Naive thymus-derived CD4-positive, alpha-beta T cell (primary cell): ENCODE results near the gene APCDD1L. TPM values are rescaled to one million over a fixed set of nuclear protein-coding genes. Genes with fewer than 3 reads are reported as not detected.

Experiments
- ATAC-seq: fragments of 150-1000 bp; cut with Tn5 transposase; 2 replicates; pipeline ENCODE4 v1.10.0; 2021; ENCODE audit warnings: mild to moderate bottlenecking, moderate library complexity
- CTCF ChIA-PET: fragments of 350-600 bp; sonication (Branson Sonifier 250); formaldehyde crosslinking; loops from one replicate; lab custom pipeline; 2021; ENCODE audit warnings: antibody characterized with exemption; lab: Charles Lee
- POLR2A ChIA-PET: fragments of 350-600 bp; sonication (Branson Sonifier 250); formaldehyde crosslinking; loops from one replicate; lab custom pipeline; 2021; ENCODE audit warnings: antibody characterized with exemption, inconsistent platforms; lab: Charles Lee
- DNase-seq, 9 donors: peaks; one replicate each; pipeline versions ENCODE4 v3.0.0 to v3.0.0-alpha.2; 2020 to 2022; ENCODE audit warnings: mixed read lengths in 1 of 9
- H3K27ac ChIP-seq: one replicate; pipeline ENCODE4 v1.7.0; 2013; ENCODE audit warnings: mild to moderate bottlenecking, low read depth, low read length, moderate library complexity
- H3K27me3 ChIP-seq, 2 donors: one replicate each; pipeline ENCODE4 v1.7.0; 2013; ENCODE audit warnings: low read length in 2 of 2, mild to moderate bottlenecking in 2 of 2, moderate library complexity in 2 of 2; ENCODE audit not compliant: control insufficient read depth in 2 of 2, insufficient read depth in 2 of 2
- H3K36me3 ChIP-seq, 3 experiments: 1 replicate in 2 of 3; 2 replicates in 1 of 3; pipeline ENCODE4 v1.7.0; 2013; ENCODE audit warnings: low read length in 3 of 3, mild to moderate bottlenecking in 3 of 3, moderate library complexity in 1 of 3; ENCODE audit not compliant: insufficient read depth in 3 of 3, control insufficient read depth in 2 of 3
- H3K4me1 ChIP-seq, 2 donors: one replicate each; pipeline ENCODE4 v1.7.0; 2013; ENCODE audit warnings: low read length in 2 of 2, mild to moderate bottlenecking in 2 of 2, moderate library complexity in 1 of 2; ENCODE audit not compliant: control insufficient read depth in 2 of 2, insufficient read depth in 2 of 2
- H3K4me3 ChIP-seq: 2 replicates; pipeline ENCODE4 v1.7.0; 2013; ENCODE audit warnings: mild to moderate bottlenecking, low read length
- H3K9me3 ChIP-seq, 3 experiments: 1 replicate in 2 of 3; 2 replicates in 1 of 3; pipeline ENCODE4 v1.7.0; 2013; ENCODE audit warnings: low read length in 3 of 3; ENCODE audit not compliant: control insufficient read depth in 2 of 3
- H3K27ac Mint-ChIP-seq, 9 donors: one replicate each; pipeline ENCODE4 v1.8.0; 2020 to 2022; ENCODE audit warnings: mixed read lengths in 9 of 9, mild to moderate bottlenecking in 8 of 9, moderate library complexity in 5 of 9, inconsistent platforms in 2 of 9
- H3K27me3 Mint-ChIP-seq, 5 donors: one replicate each; pipeline ENCODE4 v1.8.0; 2021 to 2022; ENCODE audit warnings: mixed read lengths in 5 of 5, mild to moderate bottlenecking in 1 of 5
- H3K36me3 Mint-ChIP-seq, 5 donors: one replicate each; pipeline ENCODE4 v1.8.0; 2020 to 2022; ENCODE audit warnings: mixed read lengths in 5 of 5, mild to moderate bottlenecking in 3 of 5, inconsistent platforms in 1 of 5
- H3K4me1 Mint-ChIP-seq, 7 donors: one replicate each; pipeline ENCODE4 v1.8.0; 2020 to 2022; ENCODE audit warnings: mixed read lengths in 7 of 7, mild to moderate bottlenecking in 3 of 7, inconsistent platforms in 1 of 7
- H3K4me3 Mint-ChIP-seq, 10 donors: one replicate each; pipeline ENCODE4 v1.8.0; 2020 to 2022; ENCODE audit warnings: mild to moderate bottlenecking in 10 of 10, mixed read lengths in 10 of 10, moderate library complexity in 6 of 10, inconsistent platforms in 2 of 10
- H3K9me3 Mint-ChIP-seq, 11 donors: one replicate each; pipeline ENCODE4 v1.8.0; 2020 to 2022; ENCODE audit warnings: mixed read lengths in 11 of 11, mild to moderate bottlenecking in 4 of 11, inconsistent platforms in 1 of 11, moderate library complexity in 1 of 11
- intact Hi-C, 2 donors: fragments of 100-400 bp; cut with micrococcal nuclease; formaldehyde crosslinking; loops; one replicate each; pipeline ENCODE4 v1.15.1; 2023
- polyA plus RNA-seq, 2 donors: library from polyadenylated mRNA; unstranded; fragments of 300-500 nt; fragmentation: Illumina TruSeq; gene quantifications; one replicate each; pipeline ENCODE4 v1.2.3, GENCODE V29; 2021
- total RNA-seq, 6 experiments: library from RNA in 5 of 6; stranded (reverse) in 5 of 6; gene quantifications; 1 replicate in 5 of 6; 2 replicates in 1 of 6; pipeline ENCODE4 v1.2.3 and lab custom pipeline; 2021 to 2026

The APCDD1L gene
- total and polyA plus RNA-seq, 7 experiments from 2014 or later: 0.09 to 0.18 TPM; not detected in 5

DNA sequence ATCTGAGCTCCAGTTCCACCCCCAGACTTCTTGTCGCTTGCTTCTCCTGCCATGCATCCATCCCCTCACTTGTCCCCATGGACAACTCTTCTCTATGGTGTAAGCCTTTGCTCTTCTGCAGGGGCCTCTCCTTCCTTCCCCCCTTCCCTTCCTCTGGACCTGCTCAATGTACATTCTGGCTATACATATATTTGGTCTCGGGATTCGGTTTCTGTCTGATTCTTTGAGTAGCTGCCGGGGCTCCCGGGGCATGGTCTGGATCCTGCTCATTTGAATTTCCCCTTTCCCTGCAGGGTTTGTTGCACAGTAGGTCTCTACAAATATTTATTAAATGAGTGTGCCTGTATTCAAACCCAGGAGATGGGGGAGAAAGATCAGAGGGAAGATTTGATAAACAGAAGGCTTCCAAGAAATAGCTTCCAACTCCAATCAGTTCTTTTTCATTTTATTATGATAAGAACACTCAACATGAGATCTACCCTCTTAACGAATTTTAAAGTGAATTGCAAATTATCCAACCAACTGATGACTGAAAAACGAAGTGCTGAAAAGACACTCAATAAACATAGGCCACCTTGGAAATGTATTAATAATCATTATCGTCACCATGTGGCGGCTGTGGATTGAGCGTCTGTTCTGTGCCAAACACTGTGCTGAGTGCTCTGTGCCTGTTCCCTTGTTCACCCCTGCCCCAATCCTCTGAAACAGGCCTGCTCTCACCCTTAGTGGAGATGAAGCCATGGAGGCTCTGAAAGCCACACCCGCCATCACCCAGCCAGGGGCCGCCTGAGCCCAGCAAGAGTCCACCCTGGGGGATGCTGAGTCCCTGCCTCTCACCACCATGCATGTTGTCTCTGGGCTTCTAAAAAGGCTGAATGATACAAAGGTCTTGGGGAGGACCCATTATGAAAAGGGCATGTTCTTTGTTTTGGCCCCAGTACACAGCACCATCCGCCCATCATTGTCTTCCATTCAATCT, 34.3 kb upstream of the APCDD1L start:
- no peak overlapping the region for H3K27ac Mint-ChIP-seq
- no peak overlapping the region for H3K4me3 ChIP-seq
- H3K36me3 Mint-ChIP-seq: peaks cover 0 to 3% (median 0%) of the 10 kb centered on the region in 5 donors
- H3K27me3 ChIP-seq: no peaks in the 10 kb centered on the region
- H3K27ac ChIP-seq: no peak overlapping the region
- no peaks in the 10 kb centered on the region for H3K4me1 ChIP-seq
- no peaks in the 10 kb centered on the region for H3K9me3 ChIP-seq
- intact Hi-C loops: no loop called here
- POLR2A ChIA-PET: no interaction called here
- DNase-seq: no peak
- CTCF ChIA-PET: no interaction called here
- peaks cover 6 to 14% (median 10%) of the 10 kb centered on the region in 5 donors for H3K27me3 Mint-ChIP-seq
- no peak overlapping the region for H3K4me3 Mint-ChIP-seq
- no peak for ATAC-seq
- no peaks in the 10 kb centered on the region for H3K36me3 ChIP-seq
- H3K4me1 Mint-ChIP-seq: peaks cover 0 to 3% (median 0%) of the 10 kb centered on the region in 7 donors
- no peaks in the 10 kb centered on the region for H3K9me3 Mint-ChIP-seq

- H3K27me3 Mint-ChIP-seq: peaks cover 6 to 8% (median 8%) of the 10 kb centered on the region in 5 donors
Observed at GRCh38 chr20:58547623-58548475, 32.6 kb upstream of the APCDD1L start.

DNA sequence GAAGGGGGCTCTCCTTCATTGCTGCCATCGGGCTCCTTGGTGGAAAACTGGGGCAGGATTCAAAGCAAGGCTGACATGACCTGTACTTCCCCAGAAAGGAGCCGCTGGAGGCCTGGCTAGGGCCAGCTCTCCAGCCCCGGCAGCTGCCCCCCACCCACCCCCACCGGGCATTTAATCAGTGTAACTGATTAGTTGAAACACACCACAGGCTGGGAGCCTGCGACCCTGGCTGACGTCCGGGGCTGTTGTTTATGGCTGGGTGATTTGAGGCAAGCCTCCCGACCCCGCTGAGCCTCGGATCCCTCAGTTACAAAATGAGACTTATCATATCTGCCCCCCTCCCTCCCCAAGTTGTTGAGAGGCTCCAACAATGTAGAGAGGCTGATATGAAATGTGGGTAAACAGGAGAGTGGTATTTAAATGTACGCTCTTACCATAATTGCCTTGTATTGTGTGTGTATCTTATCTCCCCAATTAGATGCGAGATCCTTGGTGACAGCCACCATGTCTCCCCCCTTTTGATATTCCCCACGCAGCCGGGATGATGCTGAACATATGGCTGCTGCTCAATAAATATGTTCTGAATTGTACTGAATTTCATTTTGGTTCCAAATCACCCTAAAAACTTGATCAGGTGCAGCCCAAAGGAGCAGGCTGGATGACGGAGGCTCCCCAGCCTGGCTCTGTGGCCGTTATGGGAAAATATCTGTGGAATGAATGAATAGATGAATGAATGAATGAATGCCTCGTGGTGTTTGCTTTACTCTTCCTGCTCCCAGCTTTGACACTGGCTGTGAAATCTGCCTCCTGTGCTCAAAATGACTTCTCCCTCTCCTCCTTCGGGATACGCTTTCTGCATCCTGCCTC, 31.8 kb upstream of the APCDD1L start:
- Histone ChIP-seq H3K27me3 (no peaks in the 10 kb centered on the region), H3K36me3 (no peaks in the 10 kb centered on the region), H3K27ac (no peak overlapping the region), H3K9me3 (no peaks in the 10 kb centered on the region), H3K4me1 (no peaks in the 10 kb centered on the region), H3K4me3 (no peak overlapping the region)
- ChIA-PET CTCF (no interaction called here), POLR2A (no interaction called here)
- Mint-ChIP-seq H3K27me3 (peaks cover 2 to 8% (median 8%) of the 10 kb centered on the region in 5 donors), H3K36me3 (peaks cover 0 to 3% (median 0%) of the 10 kb centered on the region in 5 donors), H3K27ac (no peak overlapping the region), H3K4me1 (peaks cover 0 to 3% (median 0%) of the 10 kb centered on the region in 7 donors), H3K9me3 (no peaks in the 10 kb centered on the region), H3K4me3 (no peak overlapping the region)
- no peak for DNase-seq
- no peak for ATAC-seq
- intact Hi-C loops: no loop called here

More at GRCh38 chr20:58547623-58548475, 32.6 kb upstream of the APCDD1L start:
- peaks cover 0 to 3% (median 0%) of the 10 kb centered on the region in 7 donors for H3K4me1 Mint-ChIP-seq
- DNase-seq (no peak), ATAC-seq (no peak)
- H3K9me3 Mint-ChIP-seq: no peaks in the 10 kb centered on the region
- H3K36me3 ChIP-seq: no peaks in the 10 kb centered on the region
- H3K4me3 ChIP-seq: no peak overlapping the region
- no peak overlapping the region for H3K27ac ChIP-seq
- POLR2A ChIA-PET: no interaction called here
- no peak overlapping the region for H3K4me3 Mint-ChIP-seq
- intact Hi-C loops: no loop called here
- CTCF ChIA-PET: interaction anchor here (0.6 kb wide), 1 partner anchor 141 kb away, joined by 3 read pairs; no protein-coding TSS in a partner anchor
- H3K9me3 ChIP-seq: no peaks in the 10 kb centered on the region
- H3K27ac Mint-ChIP-seq: no peak overlapping the region
- peaks cover 0 to 3% (median 0%) of the 10 kb centered on the region in 5 donors for H3K36me3 Mint-ChIP-seq
- no peaks in the 10 kb centered on the region for H3K27me3 ChIP-seq
- H3K4me1 ChIP-seq: no peaks in the 10 kb centered on the region

GRCh38 chr20:58546416-58546711, 31.2 kb upstream of the APCDD1L start:
- peaks cover 0 to 3% (median 0%) of the 10 kb centered on the region in 7 donors for H3K4me1 Mint-ChIP-seq
- no peak overlapping the region for H3K27ac Mint-ChIP-seq
- peaks cover 0 to 3% (median 0%) of the 10 kb centered on the region in 5 donors for H3K36me3 Mint-ChIP-seq
- Histone ChIP-seq H3K4me1 (no peaks in the 10 kb centered on the region), H3K9me3 (no peaks in the 10 kb centered on the region), H3K27me3 (no peaks in the 10 kb centered on the region), H3K36me3 (no peaks in the 10 kb centered on the region), H3K4me3 (no peak overlapping the region), H3K27ac (no peak overlapping the region)
- H3K4me3 Mint-ChIP-seq: no peak overlapping the region
- ChIA-PET CTCF (no interaction called here), POLR2A (no interaction called here)
- DNase-seq: no peak
- H3K9me3 Mint-ChIP-seq: no peaks in the 10 kb centered on the region
- H3K27me3 Mint-ChIP-seq: peaks cover 2 to 8% (median 8%) of the 10 kb centered on the region in 5 donors
- intact Hi-C loops: no loop called here
- ATAC-seq: no peak

GRCh38 chr20:58545565-58546415, 30.6 kb upstream of the APCDD1L start:
- ATAC-seq (no peak), DNase-seq (no peak)
- H3K4me1 ChIP-seq: no peaks in the 10 kb centered on the region
- CTCF ChIA-PET: no interaction called here
- H3K4me3 ChIP-seq: no peak overlapping the region
- Mint-ChIP-seq H3K27ac (no peak overlapping the region), H3K27me3 (peaks cover 2 to 10% (median 8%) of the 10 kb centered on the region in 5 donors), H3K36me3 (peaks cover 0 to 3% (median 0%) of the 10 kb centered on the region in 5 donors), H3K4me3 (no peak overlapping the region), H3K4me1 (peaks cover 0 to 3% (median 0%) of the 10 kb centered on the region in 7 donors), H3K9me3 (no peaks in the 10 kb centered on the region)
- POLR2A ChIA-PET: no interaction called here
- H3K27ac ChIP-seq: no peak overlapping the region
- no peaks in the 10 kb centered on the region for H3K9me3 ChIP-seq
- intact Hi-C loops: no loop called here
- H3K36me3 ChIP-seq: no peaks in the 10 kb centered on the region
- H3K27me3 ChIP-seq: no peaks in the 10 kb centered on the region
